Stimulated activated naive CD4-positive, alpha-beta T cell (primary cell): ENCODE measurements around the gene STX3.
"Not testable (repeated sequence)": the region's sequence is repeated elsewhere in the genome, so short reads cannot be mapped to it uniquely, and the experiment has no call there.

Source experiments
- DNase-seq, 6 experiments: peaks; one replicate each; lab custom pipeline; 2025; lab: John Stamatoyannopoulos, UW

STX3 gene

GRCh38 chr11:59758401-59759037 is 3.3 kb downstream of the STX3 start:
- no peak for DNase-seq

- no peak for DNase-seq
These were observed 4.7 kb downstream of the STX3 start for GRCh38 chr11:59759900-59760299.

- no peak for DNase-seq
These were observed 5.6 kb downstream of the STX3 start for GRCh38 chr11:59760771-59761170.

- no peak for DNase-seq
These were observed 6.8 kb downstream of the STX3 start for GRCh38 chr11:59761993-59762392.

- no peak for DNase-seq
These were observed 10.0 kb downstream of the STX3 start for GRCh38 chr11:59765068-59765735.

GRCh38 chr11:59766542-59767224 is 11.5 kb downstream of the STX3 start:
- DNase-seq = no peak

- peak in 2 of 6 experiments; percentile 27 to 35 for DNase-seq
These were observed 12.0 kb downstream of the STX3 start for GRCh38 chr11:59767225-59767611.

GRCh38 chr11:59769111-59769510 is 13.9 kb downstream of the STX3 start:
- DNase-seq = no peak

GRCh38 chr11:59769828-59770227 is 14.7 kb downstream of the STX3 start:
- no peak for DNase-seq

GRCh38 chr11:59770319-59770718 is 15.1 kb downstream of the STX3 start:
- no peak for DNase-seq

- DNase-seq = no peak
These were observed 15.7 kb downstream of the STX3 start for GRCh38 chr11:59770869-59771268.

GRCh38 chr11:59771605-59772004 is 16.4 kb downstream of the STX3 start:
- DNase-seq = no peak

GRCh38 chr11:59773083-59773440 is 17.9 kb downstream of the STX3 start:
- peak in 2 of 6 experiments; percentile 2 to 18 for DNase-seq

GRCh38 chr11:59776210-59777066 is 21.3 kb downstream of the STX3 start:
- no peak for DNase-seq

GRCh38 chr11:59777104-59777503 is 21.9 kb downstream of the STX3 start:
- DNase-seq = no peak

- no peak for DNase-seq
These were observed 22.9 kb downstream of the STX3 start for GRCh38 chr11:59778122-59778521.

GRCh38 chr11:59779487-59779886 is 24.3 kb downstream of the STX3 start:
- DNase-seq = no peak

GRCh38 chr11:59782080-59782479 is 26.9 kb downstream of the STX3 start:
- DNase-seq = no peak

- no peak for DNase-seq
These were observed 28.5 kb downstream of the STX3 start for GRCh38 chr11:59783632-59784090.

GRCh38 chr11:59784441-59784840 is 29.3 kb downstream of the STX3 start:
- DNase-seq = not testable (repeated sequence)

GRCh38 chr11:59785818-59786217 is 30.6 kb downstream of the STX3 start:
- no peak for DNase-seq

GRCh38 chr11:59787255-59787588 is 32.0 kb downstream of the STX3 start:
- DNase-seq = no peak
